Cardiac atrium fibroblast (primary cell): ENCODE measurements around the gene TMEM106C. TPM values are rescaled to one million over a fixed set of nuclear protein-coding genes. Genes with fewer than 3 reads are reported as not detected.

Experiments
- total RNA-seq: library from RNA; depleted of rRNA; stranded (reverse); fragments of >200 nt; gene quantifications from 2 replicates; pipeline ENCODE4 v1.2.3, GENCODE V29; 2015

Gene TMEM106C
- total RNA-seq = 17.5 and 29.6 TPM in 2 replicates

GRCh38 chr12:47963340-47964040 is at the start of gene TMEM106C:
Gene TMEM106C (plus strand): TSS chr12:47963596. CDS start chr12:47964237, 641 bp downstream.

GRCh38 chr12:48004053-48004941 is 40.9 kb downstream of the TMEM106C start, which contains the start of gene COL2A1:
Gene COL2A1 (minus strand): TSS chr12:48004476. CDS start chr12:48004321, 155 bp downstream.

Other genes with a start within 250 kb of the TMEM106C start
- gene ENDOU, start 238.1 kb upstream of the TMEM106C start, total RNA-seq = 0.18 TPM in 1 of 2 replicates, not detected in the other
- 0.97 and 2.3 TPM in 2 replicates for gene RAPGEF3, start 204.7 kb upstream of the TMEM106C start, total RNA-seq
- gene SLC48A1, start 190.4 kb upstream of the TMEM106C start, total RNA-seq = 13.9 and 18.6 TPM in 2 replicates
- 65.8 and 79.4 TPM in 2 replicates for gene HDAC7, start 143.7 kb upstream of the TMEM106C start, total RNA-seq
- gene VDR, start 58.6 kb upstream of the TMEM106C start, total RNA-seq = 5.4 and 7.6 TPM in 2 replicates
- gene COL2A1, start 40.9 kb downstream of the TMEM106C start, total RNA-seq = not detected in 2 replicates
- 4.5 and 15.1 TPM in 2 replicates for gene SENP1, start 142.5 kb downstream of the TMEM106C start, total RNA-seq
- gene PFKM, start 155.8 kb downstream of the TMEM106C start, total RNA-seq = 26.5 and 50.2 TPM in 2 replicates
- 14.4 and 16.0 TPM in 2 replicates for gene ASB8, start 193.9 kb downstream of the TMEM106C start, total RNA-seq
- 0.16 and 1.8 TPM in 2 replicates for gene CCDC184, start 220.0 kb downstream of the TMEM106C start, total RNA-seq
- not detected in 2 replicates for gene OR10AD1, start 239.7 kb downstream of the TMEM106C start, total RNA-seq